ENCODE measurements around the gene TDRD7. TPM values are rescaled to one million over a fixed set of nuclear protein-coding genes. Genes with fewer than 3 reads are reported as not detected.

TDRD7 gene
- total and polyA plus RNA-seq, 2 experiments from 2014 or later: 10.4 to 18.2 TPM

DNA sequence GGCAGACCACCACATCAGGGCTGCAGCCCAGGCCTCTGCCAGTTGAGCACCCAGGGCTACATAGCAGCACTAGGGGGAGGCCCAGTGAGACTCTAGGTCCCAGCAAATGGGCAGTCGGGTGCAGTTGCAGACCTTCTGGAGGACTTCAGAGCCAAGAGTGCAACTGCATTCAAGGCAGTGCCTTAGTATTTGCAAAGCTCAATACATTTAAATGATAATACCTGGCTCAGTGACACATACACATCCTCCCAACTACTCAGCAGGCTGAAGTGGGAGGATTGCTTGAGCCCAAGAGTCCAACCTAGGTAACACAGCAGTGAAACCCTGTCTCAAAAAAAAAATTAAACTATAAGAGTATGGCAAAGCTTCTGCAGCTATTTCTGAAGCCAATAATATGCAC is 51.0 kb downstream of the TDRD7 start:
- no peak overlapping the region for H3K4me2 ChIP-seq

DNA sequence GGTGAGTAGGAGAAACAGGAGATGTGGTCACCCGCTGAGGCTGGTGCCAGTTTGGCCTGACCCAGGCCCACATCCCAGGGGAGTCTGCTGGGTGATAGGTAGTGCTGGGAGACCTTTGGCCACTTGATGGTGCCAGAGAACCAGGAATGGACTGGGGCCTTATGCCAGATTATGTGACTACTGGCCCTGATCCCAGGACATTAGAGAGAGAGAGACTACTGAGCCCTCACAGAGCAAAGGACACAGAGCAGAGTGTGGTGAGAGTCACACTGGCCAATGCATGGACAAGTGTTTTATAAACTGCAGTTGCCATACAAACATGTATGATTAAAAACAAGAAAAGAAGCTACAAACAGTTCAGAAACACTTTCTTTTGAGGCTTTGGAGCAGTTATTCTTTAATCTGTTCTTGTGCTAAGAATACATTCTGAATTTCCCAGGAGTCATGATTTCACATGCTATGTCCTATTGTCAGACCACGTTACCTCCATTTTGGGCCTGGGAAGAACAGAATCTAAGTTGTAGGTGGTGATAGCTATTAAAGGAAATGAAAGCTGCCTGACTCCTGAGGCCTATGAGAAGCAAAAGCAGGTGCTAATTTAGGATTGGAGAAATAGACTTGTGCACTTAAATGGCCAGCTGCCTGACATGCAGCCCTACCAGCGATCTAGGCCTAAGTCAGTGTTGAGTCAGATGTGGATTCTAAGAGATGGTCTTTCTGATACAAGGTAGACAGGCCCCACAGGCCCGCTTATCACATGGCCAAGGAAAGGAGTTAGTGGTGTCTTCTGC is 57.0 kb downstream of the TDRD7 start:
- no peak overlapping the region for H3K4me2 ChIP-seq
- no peaks in the 10 kb centered on the region for H3K36me3 ChIP-seq (replicated peaks; ENCODE audit: insufficient read depth, low read depth)
- H3K9me3 ChIP-seq (ENCODE audit: low read depth): no peaks in the 10 kb centered on the region
- H3K27ac ChIP-seq: no peak overlapping the region
- H3K4me3 ChIP-seq: no peak overlapping the region
- H3K79me2 ChIP-seq: no peaks in the 10 kb centered on the region
- no peak for TF ChIP-seq EZH2phosphoT487 (IDR thresholded peaks at IDR 0.05; ENCODE audit: low read depth, severe bottlenecking, unreplicated experiment)
- TF ChIP-seq EZH2 (IDR thresholded peaks at IDR 0.05; ENCODE audit: borderline replicate concordance): no peak
- TF ChIP-seq, protein P1, sequence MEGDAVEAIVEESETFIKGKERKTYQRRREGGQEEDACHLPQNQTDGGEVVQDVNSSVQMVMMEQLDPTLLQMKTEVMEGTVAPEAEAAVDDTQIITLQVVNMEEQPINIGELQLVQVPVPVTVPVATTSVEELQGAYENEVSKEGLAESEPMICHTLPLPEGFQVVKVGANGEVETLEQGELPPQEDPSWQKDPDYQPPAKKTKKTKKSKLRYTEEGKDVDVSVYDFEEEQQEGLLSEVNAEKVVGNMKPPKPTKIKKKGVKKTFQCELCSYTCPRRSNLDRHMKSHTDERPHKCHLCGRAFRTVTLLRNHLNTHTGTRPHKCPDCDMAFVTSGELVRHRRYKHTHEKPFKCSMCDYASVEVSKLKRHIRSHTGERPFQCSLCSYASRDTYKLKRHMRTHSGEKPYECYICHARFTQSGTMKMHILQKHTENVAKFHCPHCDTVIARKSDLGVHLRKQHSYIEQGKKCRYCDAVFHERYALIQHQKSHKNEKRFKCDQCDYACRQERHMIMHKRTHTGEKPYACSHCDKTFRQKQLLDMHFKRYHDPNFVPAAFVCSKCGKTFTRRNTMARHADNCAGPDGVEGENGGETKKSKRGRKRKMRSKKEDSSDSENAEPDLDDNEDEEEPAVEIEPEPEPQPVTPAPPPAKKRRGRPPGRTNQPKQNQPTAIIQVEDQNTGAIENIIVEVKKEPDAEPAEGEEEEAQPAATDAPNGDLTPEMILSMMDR (IDR thresholded peaks at IDR 0.05; ENCODE audit: poor library complexity): peak; percentile 78
- H3K9me2 ChIP-seq (replicated peaks; ENCODE audit: insufficient read depth): no peaks in the 10 kb centered on the region
- DNase-seq (ENCODE audit: low spot score): peak; percentile 72
- H3K27me3 ChIP-seq: no peaks in the 10 kb centered on the region
- H2AFZ ChIP-seq: no peak overlapping the region
- H3K4me1 ChIP-seq (ENCODE audit: insufficient read depth): no peaks in the 10 kb centered on the region
- no peaks in the 10 kb centered on the region for H4K20me1 ChIP-seq (ENCODE audit: insufficient read depth, poor library complexity, severe bottlenecking)
- WGBS (ENCODE audit: low lambda C conversion rate, missing lambda C conversion rate): 83% methylated on average over 4 of the region's 4 CpGs

More for the DNA sequence above, 51.0 kb downstream of the TDRD7 start:
- WGBS (ENCODE audit: low lambda C conversion rate, missing lambda C conversion rate): 90% methylated on average over 1 of the region's 1 CpG
- no peak overlapping the region for H3K27ac ChIP-seq
- H3K4me1 ChIP-seq (ENCODE audit: insufficient read depth): no peaks in the 10 kb centered on the region
- H3K9me2 ChIP-seq (replicated peaks; ENCODE audit: insufficient read depth): no peaks in the 10 kb centered on the region
- H3K79me2 ChIP-seq: no peaks in the 10 kb centered on the region
- no peaks in the 10 kb centered on the region for H3K27me3 ChIP-seq
- no peaks in the 10 kb centered on the region for H4K20me1 ChIP-seq (ENCODE audit: insufficient read depth, poor library complexity, severe bottlenecking)
- DNase-seq (ENCODE audit: low spot score): no peak
- no peak overlapping the region for H3K4me3 ChIP-seq
- no peaks in the 10 kb centered on the region for H3K36me3 ChIP-seq (replicated peaks; ENCODE audit: insufficient read depth, low read depth)
- H3K9me3 ChIP-seq (ENCODE audit: low read depth): no peaks in the 10 kb centered on the region
- H2AFZ ChIP-seq: no peak overlapping the region
- TF ChIP-seq, protein P1 (IDR thresholded peaks at IDR 0.05; ENCODE audit: poor library complexity): no peak
- no peak for TF ChIP-seq EZH2phosphoT487 (IDR thresholded peaks at IDR 0.05; ENCODE audit: low read depth, severe bottlenecking, unreplicated experiment)
- TF ChIP-seq EZH2 (IDR thresholded peaks at IDR 0.05; ENCODE audit: borderline replicate concordance): no peak

DNA sequence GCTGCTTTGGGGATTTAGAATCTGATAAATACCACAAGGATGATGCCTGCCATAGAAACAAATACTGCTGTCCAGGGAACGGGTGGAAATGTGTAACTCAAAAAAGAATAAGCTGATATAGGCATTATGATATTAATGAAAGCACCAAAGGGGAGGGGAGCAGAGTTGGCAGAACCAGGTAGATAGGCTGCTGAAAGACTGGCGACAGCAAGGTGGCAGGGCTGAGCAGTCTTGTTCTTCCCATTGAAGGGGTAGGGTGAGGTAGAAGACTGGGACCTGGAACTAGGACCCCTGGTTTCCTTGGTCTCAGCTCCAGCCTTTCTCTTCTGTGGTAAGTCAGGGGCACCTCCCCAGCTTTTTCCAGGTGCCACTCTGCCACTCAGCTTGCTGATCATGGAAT is 58.2 kb downstream of the TDRD7 start:
- H3K4me1 ChIP-seq (ENCODE audit: insufficient read depth): no peaks in the 10 kb centered on the region
- H3K9me2 ChIP-seq (replicated peaks; ENCODE audit: insufficient read depth): no peaks in the 10 kb centered on the region
- H3K4me3 ChIP-seq: no peak overlapping the region
- TF ChIP-seq EZH2phosphoT487 (IDR thresholded peaks at IDR 0.05; ENCODE audit: low read depth, severe bottlenecking, unreplicated experiment) (no peak), EZH2 (IDR thresholded peaks at IDR 0.05; ENCODE audit: borderline replicate concordance) (no peak)
- TF ChIP-seq, protein P1 (IDR thresholded peaks at IDR 0.05; ENCODE audit: poor library complexity): no peak
- DNase-seq (ENCODE audit: low spot score): no peak
- H3K27me3 ChIP-seq: no peaks in the 10 kb centered on the region
- WGBS (ENCODE audit: low lambda C conversion rate, missing lambda C conversion rate): 84% methylated on average over 2 of the region's 2 CpGs
- no peaks in the 10 kb centered on the region for H3K9me3 ChIP-seq (ENCODE audit: low read depth)
- no peak overlapping the region for H3K4me2 ChIP-seq
- no peak overlapping the region for H2AFZ ChIP-seq
- no peaks in the 10 kb centered on the region for H4K20me1 ChIP-seq (ENCODE audit: insufficient read depth, poor library complexity, severe bottlenecking)
- no peaks in the 10 kb centered on the region for H3K79me2 ChIP-seq
- H3K36me3 ChIP-seq (replicated peaks; ENCODE audit: insufficient read depth, low read depth): no peaks in the 10 kb centered on the region
- no peak overlapping the region for H3K27ac ChIP-seq

Data from hepatocyte (in vitro differentiated cells).